Upper lobe of left lung (tissue), 4 donors: ENCODE measurements around the gene NAV2.

Experiments
- EP300 ChIP-seq, 4 donors: sonication (generic); formaldehyde crosslinking; IDR thresholded peaks; one replicate each; pipeline ENCODE4 v1.5.1; 2017; ENCODE audit warnings: antibody characterized with exemption in 4 of 4, control low read depth in 2 of 4
- POLR2A ChIP-seq, 4 donors: fragments of 450-650 bp; IDR thresholded peaks; one replicate each; pipeline ENCODE4 v1.5.1; 2016 to 2017; ENCODE audit warnings: antibody characterized with exemption in 4 of 4, mild to moderate bottlenecking in 2 of 4
- TF ChIP-seq, protein P1 (sequence below), 6 experiments: fragments of 450-650 bp in 4 of 6; fragments of 200-600 bp in 2 of 6; sonication (generic) in 2 of 6; IDR thresholded peaks; one replicate each; pipeline ENCODE4 v1.5.1; 2016 to 2019; ENCODE audit warnings: antibody characterized with exemption in 6 of 6

DNA sequence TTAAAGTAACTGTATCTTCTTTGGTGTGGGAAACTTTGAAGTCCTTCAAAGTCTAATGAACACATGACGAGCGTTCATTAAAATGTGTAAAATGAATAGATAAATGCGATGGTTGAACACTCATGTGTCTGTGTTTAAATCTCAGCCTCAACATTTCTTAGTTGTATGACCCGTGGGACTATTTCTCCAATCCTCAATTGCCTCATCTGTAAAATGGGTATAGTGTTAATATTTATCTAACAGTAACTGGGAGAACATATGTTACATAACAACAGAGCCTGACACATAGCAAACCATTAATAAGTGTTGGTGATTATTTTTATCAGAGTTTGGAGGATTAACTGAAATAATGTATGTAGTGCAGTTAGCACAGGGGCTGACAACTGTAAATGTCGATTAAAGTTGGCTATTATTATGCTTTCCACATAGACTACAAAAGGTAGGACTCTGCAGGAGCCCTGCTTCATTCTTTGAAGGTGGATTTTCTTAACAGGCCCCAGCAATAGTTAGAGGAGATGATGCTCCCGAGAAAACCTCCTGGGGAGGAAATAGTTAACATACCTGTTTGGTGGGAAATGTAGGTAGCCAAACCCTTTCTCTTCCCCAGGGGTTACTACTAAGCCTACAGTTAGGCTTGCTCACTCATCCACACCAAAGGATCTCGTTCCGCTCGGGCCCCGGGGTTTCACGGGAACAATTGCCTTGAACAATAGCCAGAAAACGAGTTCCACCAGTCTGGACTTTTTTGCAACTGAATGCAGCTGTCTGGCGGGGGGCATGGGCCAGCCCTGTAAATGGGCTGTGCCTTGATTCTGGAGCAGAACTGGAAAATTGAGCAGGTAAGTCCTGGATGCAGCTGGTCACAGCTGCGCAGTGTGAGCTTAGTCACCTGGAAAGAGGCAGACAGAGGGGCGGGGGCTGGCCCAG is 314.3 kb downstream of the NAV2 start:
- TF ChIP-seq, protein P1, sequence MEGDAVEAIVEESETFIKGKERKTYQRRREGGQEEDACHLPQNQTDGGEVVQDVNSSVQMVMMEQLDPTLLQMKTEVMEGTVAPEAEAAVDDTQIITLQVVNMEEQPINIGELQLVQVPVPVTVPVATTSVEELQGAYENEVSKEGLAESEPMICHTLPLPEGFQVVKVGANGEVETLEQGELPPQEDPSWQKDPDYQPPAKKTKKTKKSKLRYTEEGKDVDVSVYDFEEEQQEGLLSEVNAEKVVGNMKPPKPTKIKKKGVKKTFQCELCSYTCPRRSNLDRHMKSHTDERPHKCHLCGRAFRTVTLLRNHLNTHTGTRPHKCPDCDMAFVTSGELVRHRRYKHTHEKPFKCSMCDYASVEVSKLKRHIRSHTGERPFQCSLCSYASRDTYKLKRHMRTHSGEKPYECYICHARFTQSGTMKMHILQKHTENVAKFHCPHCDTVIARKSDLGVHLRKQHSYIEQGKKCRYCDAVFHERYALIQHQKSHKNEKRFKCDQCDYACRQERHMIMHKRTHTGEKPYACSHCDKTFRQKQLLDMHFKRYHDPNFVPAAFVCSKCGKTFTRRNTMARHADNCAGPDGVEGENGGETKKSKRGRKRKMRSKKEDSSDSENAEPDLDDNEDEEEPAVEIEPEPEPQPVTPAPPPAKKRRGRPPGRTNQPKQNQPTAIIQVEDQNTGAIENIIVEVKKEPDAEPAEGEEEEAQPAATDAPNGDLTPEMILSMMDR (IDR thresholded peaks at IDR 0.05), result no peak
- no peak for TF ChIP-seq EP300 (IDR thresholded peaks at IDR 0.05)
- no peak for TF ChIP-seq POLR2A (IDR thresholded peaks at IDR 0.05)
